ENCODE results near the gene CDKN2C. TPM values are rescaled to one million over a fixed set of nuclear protein-coding genes. Genes with fewer than 3 reads are reported as not detected.

The CDKN2C gene
- 10 to 100 TPM in 3 of 4 donors, 1 to 10 TPM in 1; 6.9 to 16.5 (median 12.5) TPM for total RNA-seq

DNA sequence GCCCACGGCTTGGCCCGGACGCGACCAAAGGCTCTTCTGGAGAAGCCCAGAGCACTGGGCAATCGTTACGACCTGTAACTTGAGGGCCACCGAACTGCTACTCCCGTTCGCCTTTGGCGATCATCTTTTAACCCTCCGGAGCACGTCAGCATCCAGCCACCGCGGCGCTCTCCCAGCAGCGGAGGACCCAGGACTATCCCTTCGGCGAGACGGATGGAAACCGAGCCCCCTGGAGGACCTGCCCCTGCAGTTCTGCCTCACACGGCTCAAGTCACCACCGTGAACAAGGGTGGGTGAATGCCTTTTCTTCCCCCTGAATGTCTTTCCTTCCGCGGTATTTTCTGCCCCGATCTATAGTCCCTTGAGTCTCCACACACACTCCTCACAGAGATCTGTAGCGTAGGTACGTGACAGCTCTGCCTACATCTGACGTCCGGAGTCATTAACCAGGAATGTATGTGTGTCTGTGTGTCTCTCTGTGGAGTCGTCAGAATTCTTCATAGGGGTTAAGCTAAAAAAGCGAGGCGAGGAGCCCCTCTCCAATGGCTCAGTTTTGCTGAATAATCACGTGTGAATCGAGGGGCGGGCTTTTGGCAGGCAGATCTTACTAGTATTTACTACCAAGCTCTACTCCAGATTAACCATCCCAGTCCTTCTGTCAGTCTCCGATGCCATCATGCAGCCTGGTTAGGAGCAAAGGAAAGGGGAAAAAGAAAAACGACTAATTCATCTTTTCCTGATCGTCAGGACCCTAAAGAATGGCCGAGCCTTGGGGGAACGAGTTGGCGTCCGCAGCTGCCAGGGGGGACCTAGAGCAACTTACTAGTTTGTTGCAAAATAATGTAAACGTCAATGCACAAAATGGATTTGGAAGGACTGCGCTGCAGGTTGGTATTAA lies at the start of gene CDKN2C:
Gene CDKN2C (plus strand): TSS at position 635 of the 898 bp plus-strand sequence. CDS start 124 bp downstream, at position 759.
- TF ChIP-seq POLR2A (IDR thresholded peaks at IDR 0.05), result peak in 2 of 4 donors; percentile 52 to 58
- TF ChIP-seq, protein P1, sequence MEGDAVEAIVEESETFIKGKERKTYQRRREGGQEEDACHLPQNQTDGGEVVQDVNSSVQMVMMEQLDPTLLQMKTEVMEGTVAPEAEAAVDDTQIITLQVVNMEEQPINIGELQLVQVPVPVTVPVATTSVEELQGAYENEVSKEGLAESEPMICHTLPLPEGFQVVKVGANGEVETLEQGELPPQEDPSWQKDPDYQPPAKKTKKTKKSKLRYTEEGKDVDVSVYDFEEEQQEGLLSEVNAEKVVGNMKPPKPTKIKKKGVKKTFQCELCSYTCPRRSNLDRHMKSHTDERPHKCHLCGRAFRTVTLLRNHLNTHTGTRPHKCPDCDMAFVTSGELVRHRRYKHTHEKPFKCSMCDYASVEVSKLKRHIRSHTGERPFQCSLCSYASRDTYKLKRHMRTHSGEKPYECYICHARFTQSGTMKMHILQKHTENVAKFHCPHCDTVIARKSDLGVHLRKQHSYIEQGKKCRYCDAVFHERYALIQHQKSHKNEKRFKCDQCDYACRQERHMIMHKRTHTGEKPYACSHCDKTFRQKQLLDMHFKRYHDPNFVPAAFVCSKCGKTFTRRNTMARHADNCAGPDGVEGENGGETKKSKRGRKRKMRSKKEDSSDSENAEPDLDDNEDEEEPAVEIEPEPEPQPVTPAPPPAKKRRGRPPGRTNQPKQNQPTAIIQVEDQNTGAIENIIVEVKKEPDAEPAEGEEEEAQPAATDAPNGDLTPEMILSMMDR (IDR thresholded peaks at IDR 0.05), result no peak
- no peak for DNase-seq
- WGBS, 2 donors, result 0 to 1% methylated on average over 23 to 28 of the region's 44 CpGs
- peak within 1 kb of the TSS; percentile 77 to 90 (median 84) for H3K4me3 ChIP-seq
- peaks cover 0 to 49% (median 0%) of the 10 kb centered on the region in 3 donors for H3K4me1 ChIP-seq
- no peaks in the 10 kb centered on the region for H3K9me3 ChIP-seq
- no peaks in the 10 kb centered on the region for H3K36me3 ChIP-seq
- intact Hi-C loops (cut with DNase I), result no loop called here
- H3K27me3 ChIP-seq, result no peaks in the 10 kb centered on the region
- peak within 1 kb of the TSS; percentile 95 to 100 (median 97) for H3K27ac ChIP-seq

DNA sequence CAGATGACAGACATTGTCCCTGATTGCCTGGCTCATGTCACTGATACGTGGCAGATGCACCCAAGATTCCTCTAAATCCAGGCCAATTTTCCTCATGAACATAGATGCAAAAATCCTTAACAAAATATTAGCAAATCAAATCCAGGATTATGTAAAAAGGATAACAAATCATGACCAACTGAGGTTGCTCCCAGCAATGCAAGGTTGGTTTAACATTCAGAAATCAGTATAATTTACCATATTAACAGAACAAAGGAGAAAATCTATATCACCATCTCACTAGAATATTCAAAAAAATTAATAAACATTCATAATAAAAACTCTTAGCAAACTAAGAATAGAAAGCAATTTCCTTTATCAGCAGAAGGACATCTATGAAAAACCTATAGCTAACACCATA lies 49.6 kb upstream of the CDKN2C start:
- H3K36me3 ChIP-seq, result peaks cover 0 to 3% (median 0%) of the 10 kb centered on the region in 3 donors
- no peak overlapping the region for H3K4me3 ChIP-seq
- WGBS, 2 donors, result 100% methylated on average over 1 of the region's 1 CpG
- H3K27ac ChIP-seq, result no peak overlapping the region
- no peaks in the 10 kb centered on the region for H3K27me3 ChIP-seq
- TF ChIP-seq POLR2A (IDR thresholded peaks at IDR 0.05), result no peak
- TF ChIP-seq, protein P1 (IDR thresholded peaks at IDR 0.05), result no peak
- intact Hi-C loops (cut with DNase I), result loop anchor here (10.0 kb wide), 1 partner anchor 264 kb away; no protein-coding TSS in a partner anchor
- H3K9me3 ChIP-seq, result peaks cover 0 to 12% (median 0%) of the 10 kb centered on the region in 3 donors
- H3K4me1 ChIP-seq, result peaks cover 0 to 16% (median 0%) of the 10 kb centered on the region in 3 donors
- DNase-seq, result no peak

DNA sequence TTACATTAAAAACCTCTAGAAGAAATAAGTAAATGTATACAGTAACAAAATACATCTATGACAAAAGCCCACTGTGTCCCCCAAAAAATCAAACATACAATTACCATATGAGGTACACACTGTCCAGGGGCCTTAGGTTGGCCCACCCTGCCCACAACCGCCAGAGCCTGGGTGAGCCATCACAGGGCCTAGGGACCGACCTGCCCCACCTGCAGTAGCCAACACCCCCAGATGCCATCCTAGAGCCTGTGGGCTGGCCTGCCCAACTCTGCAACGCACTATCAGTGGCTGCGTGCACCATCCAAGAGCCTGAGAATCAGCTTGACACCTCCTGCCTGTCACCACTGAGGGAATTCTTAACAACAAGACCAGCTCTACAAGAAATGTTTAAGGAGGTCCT lies 49.0 kb upstream of the CDKN2C start:
- H3K4me1 ChIP-seq, result peaks cover 0 to 16% (median 0%) of the 10 kb centered on the region in 3 donors
- no peak overlapping the region for H3K27ac ChIP-seq
- no peak overlapping the region for H3K4me3 ChIP-seq
- H3K27me3 ChIP-seq, result no peaks in the 10 kb centered on the region
- peaks cover 0 to 3% (median 0%) of the 10 kb centered on the region in 3 donors for H3K36me3 ChIP-seq
- H3K9me3 ChIP-seq, result peaks cover 0 to 12% (median 0%) of the 10 kb centered on the region in 3 donors
- TF ChIP-seq, protein P1 (IDR thresholded peaks at IDR 0.05), result no peak
- intact Hi-C loops (cut with DNase I), result loop anchor here (10.0 kb wide), 1 partner anchor 264 kb away; no protein-coding TSS in a partner anchor
- 100% methylated on average over 2 to 4 of the region's 4 CpGs for WGBS, 2 donors
- DNase-seq, result no peak

DNA sequence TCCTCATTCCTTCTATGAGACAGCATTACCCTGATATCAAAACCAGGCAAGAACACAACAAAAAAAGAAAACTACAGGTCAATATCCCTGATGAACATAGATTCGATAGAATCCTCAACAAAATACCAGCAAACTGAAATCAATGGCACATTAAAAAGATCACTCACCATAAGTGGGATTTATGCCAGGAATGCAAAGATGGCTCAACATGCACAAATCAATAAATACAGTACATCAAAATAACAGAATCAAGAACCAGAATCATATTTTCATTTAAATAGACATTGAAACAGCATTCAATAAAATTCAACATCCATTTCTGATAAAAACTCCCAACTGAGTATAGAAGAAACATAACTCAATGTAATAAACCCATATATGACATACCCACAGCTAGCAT lies 46.5 kb upstream of the CDKN2C start:
- Histone ChIP-seq H3K4me1 (no peaks in the 10 kb centered on the region), H3K27ac (no peak overlapping the region), H3K36me3 (peaks cover 0 to 12% (median 0%) of the 10 kb centered on the region in 3 donors), H3K9me3 (peaks cover 0 to 12% (median 0%) of the 10 kb centered on the region in 3 donors), H3K4me3 (no peak overlapping the region), H3K27me3 (no peaks in the 10 kb centered on the region)
- no peak for DNase-seq
- intact Hi-C loops (cut with DNase I), result loop anchor here (10.0 kb wide), 1 partner anchor 261 kb away; no protein-coding TSS in a partner anchor
- TF ChIP-seq, protein P1 (IDR thresholded peaks at IDR 0.05), result no peak
- no peak for TF ChIP-seq POLR2A (IDR thresholded peaks at IDR 0.05)
- 93% methylated on average over 1 of the region's 1 CpG for WGBS, 2 donors
